Measurements from ENCODE around the gene EMD.
A peak's percentile ranks its signal among the peaks of the same experiment; 100 is the strongest.
"Not testable (repeated sequence)": the region's sequence is repeated elsewhere in the genome, so short reads cannot be mapped to it uniquely, and the experiment has no call there.

The EMD gene

DNA sequence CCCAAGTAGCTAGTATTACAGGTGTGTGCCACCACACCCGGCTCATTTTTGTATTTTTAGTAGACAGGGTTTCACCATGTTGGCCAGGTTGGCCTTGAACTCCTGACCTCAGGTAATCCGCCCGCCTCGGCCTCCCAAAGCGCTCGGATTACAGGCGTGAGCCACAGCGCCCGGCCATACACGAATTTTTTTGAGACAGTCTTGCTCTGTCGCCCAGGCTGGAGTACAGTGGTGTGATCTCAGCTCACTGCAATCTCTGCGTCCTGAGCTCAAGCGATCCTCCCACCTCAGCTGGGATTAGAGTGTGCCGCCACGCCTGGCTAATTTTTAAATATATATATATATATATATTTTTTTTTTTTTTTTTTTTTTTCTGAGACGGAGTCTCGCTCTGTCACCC, 17.3 kb downstream of the EMD start:
- not testable (repeated sequence) for DNase-seq (ENCODE audit: low read depth in 3 of 3)

DNA sequence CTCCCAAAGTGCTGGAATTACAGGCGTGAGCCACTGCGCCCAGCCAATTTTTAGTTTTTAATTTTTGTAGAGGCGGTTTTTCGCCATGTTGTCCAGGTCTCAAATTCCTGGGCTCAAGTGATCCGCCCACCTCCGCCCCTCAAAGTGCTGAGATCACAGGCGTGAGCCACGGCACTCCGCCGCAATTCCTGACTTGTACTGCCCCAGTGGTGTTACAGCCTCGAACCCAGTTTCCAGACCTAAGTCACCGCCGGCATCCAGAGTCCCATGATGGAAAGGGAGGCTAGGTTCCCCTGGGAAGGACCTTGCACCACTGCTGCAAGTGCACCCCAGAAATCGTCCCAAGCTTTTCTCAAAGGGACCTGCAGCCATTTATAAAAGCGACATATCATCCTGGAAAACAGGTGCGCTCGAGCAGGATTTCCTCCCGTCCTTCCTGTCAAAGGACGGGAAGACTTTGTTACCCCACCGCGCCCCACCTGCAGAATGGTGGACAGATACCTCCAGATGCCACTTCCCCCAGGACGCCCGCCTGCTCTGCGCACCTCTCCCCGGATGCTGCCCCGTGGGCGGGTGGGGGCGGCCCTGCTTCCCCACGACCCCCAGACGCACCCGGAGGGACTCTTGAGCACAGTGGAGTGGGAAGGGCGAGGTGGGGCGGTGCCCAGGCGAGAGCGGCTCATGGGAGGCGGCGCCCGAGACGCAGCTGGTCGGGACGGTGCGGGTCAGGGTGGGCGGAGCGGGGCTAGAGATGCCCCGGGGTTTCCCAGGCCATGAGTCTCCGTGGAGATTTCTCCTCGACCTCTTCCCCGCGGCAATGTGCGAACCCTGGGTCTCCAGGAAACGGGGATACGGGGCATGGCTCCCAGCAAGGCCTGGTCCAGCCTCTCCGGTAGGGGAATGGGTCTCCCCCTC, 18.1 kb downstream of the EMD start:
- peak in 1 of 3 experiments; percentile 42 for DNase-seq (ENCODE audit: low read depth in 3 of 3)

DNA sequence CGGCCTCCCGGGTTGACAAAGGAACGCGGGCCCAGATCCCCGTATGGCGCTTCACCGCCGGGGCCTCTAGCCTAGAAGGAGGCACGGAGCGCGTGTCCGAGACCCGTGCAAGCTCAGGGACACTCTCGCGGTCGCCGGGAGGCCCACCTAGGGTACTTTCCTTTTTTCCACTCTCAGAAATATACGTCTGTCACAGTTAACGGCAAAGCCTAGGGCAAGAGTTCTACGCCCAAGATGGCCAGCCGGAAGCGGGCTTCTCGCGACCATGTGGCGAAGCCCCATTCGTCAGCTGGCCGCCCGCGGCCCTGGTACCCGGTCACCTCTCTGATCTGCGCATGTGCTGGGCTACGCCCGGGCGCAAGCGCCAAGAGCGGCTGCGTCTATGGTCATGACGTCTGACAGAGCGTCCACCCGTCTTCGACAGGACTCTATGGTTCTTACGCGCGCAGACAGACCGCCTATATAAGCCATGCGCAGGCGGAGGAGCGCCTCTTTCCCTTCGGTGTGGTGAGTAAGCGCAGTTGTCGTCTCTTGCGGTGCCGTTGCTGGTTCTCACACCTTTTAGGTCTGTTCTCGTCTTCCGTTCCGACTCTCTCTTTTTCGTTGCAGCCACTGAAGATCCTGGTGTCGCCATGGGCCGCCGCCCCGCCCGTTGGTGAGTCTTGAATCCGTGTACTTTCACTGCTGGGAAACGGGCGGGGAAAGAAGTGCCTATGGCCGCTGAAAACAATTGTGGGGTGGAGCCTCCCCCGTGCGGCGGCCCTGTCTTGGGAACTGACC, 19.0 kb downstream of the EMD start, which contains the start of gene RPL10:
Gene RPL10, plus strand, starts transcription at position 490 of the 780 bp plus-strand sequence. Its CDS starts 143 bp downstream, at position 633.
- peak; percentile 69 to 82 (median 76) for DNase-seq (ENCODE audit: low read depth in 3 of 3)

DNA sequence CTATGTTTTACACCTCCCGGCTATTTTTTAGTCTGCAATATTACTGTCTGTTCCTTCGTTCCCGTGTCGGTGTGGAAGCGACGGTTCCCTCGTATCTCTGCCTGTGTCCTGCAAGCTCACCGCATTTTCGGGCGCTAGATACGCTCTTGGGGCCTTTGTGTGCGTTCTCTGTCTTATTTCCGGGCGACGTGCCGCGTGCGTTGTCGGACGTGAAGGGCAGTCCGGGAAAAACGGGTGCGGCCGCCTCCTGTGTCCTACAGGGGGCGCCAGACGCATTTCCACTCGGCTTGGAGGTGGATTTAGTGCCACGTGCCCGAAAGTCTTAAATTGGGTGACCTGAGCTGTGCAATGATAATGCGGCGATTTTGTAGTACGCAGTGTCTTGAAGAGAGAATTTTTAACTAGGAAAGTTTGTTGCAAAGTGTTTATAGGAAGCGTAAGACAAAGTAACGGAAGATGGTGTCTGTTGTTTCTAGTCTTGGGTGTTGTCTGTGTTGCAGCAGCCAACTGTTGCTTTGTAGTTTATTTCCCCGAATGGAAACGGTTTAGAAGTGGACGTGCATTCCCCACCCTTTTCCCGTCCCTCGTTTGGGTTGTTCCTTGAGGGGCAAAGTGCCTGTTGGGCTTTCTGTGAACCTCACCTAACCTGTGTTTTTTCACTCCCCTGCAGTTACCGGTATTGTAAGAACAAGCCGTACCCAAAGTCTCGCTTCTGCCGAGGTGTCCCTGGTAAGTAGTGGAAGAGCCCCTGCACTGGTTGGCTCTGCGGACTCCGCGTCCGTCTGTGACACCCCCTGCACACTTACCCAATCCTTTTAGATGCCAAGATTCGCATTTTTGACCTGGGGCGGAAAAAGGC, 19.8 kb downstream of the EMD start:
- DNase-seq (ENCODE audit: low read depth in 3 of 3): peak; percentile 59 to 75 (median 64)

DNA sequence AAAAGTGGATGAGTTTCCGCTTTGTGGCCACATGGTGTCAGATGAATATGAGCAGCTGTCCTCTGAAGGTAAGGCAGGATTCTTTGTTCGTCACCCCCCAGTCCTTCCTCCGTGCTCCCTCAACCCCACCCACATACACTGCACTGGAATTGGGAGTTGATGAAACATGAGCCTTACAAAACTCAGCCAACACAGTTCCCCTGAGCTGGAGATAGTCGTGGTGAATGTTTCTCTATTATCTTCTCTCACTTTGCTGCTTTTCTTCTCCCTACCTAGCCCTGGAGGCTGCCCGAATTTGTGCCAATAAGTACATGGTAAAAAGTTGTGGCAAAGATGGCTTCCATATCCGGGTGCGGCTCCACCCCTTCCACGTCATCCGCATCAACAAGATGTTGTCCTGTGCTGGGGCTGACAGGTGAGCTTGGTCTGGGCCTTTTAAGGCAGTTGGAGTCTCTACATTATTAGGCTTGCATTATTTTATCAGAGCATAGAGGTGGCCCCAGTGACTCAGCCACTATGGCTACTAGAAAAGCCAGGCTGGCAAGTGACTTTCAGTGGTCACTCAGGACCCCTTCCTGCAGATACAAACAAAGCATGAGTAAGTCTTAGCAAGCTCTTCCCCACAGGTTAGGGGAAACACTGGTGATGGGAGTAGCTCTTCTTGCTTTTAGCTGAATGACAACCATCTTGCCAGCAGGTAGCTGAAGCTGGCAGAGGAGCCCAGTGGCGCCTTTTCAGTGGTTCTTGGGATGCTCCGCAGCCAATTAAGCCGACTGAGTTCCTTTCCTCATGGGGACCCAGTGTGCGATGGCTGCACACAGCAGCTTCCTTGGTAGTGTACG, 20.7 kb downstream of the EMD start:
- DNase-seq (ENCODE audit: low read depth in 3 of 3): no peak

GRCh38 chrX:154400369-154400817, 21.3 kb downstream of the EMD start:
- not testable (repeated sequence) for DNase-seq (ENCODE audit: low read depth in 3 of 3)

DNA sequence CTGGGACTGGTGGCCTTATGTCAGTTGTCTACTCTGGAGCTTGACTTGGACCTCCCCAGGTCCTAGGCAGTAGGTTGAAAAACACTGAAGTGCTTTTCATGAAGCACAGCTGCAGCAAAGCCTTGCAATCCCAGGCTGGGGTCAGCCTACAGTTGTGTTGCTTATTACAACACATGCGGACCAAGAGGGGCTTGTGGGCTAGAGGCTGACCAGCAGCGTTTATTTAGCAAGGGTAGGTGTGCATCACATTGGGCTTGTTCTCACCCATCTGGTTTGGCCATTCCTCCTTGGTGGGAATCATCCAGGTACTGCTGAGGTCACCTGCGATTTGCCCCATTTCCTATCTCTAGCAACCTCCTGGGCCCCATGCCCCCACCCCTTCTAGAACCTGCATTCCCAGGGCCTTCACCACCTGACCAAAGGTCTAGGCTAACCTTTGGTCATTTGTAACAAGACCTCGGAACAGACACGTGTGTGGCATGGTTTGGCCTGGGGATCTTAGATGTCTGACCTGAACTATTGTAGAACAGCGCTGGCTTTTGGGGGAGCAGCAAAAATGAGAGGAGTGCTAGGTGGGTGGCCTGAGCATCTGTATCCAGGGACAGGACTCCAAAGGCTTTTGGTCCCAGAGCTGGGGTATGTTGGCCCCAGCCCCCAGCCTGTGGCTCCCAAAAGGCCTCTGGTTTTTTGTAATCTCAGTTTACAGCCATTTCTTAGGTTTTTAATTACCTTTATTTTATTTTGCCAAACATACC, 22.1 kb downstream of the EMD start:
- DNase-seq (ENCODE audit: low read depth in 3 of 3): no peak

- no peak for DNase-seq (ENCODE audit: low read depth in 3 of 3)
Observed at GRCh38 chrX:154401918-154402621, 23.0 kb downstream of the EMD start.

- no peak for DNase-seq (ENCODE audit: low read depth in 3 of 3)
Observed at GRCh38 chrX:154402622-154403127, 23.6 kb downstream of the EMD start.

- no peak for DNase-seq (ENCODE audit: low read depth in 3 of 3)
Observed at GRCh38 chrX:154403192-154403591, 24.1 kb downstream of the EMD start.

GRCh38 chrX:154403858-154404257, 24.8 kb downstream of the EMD start:
- no peak for DNase-seq (ENCODE audit: low read depth in 3 of 3)

DNA sequence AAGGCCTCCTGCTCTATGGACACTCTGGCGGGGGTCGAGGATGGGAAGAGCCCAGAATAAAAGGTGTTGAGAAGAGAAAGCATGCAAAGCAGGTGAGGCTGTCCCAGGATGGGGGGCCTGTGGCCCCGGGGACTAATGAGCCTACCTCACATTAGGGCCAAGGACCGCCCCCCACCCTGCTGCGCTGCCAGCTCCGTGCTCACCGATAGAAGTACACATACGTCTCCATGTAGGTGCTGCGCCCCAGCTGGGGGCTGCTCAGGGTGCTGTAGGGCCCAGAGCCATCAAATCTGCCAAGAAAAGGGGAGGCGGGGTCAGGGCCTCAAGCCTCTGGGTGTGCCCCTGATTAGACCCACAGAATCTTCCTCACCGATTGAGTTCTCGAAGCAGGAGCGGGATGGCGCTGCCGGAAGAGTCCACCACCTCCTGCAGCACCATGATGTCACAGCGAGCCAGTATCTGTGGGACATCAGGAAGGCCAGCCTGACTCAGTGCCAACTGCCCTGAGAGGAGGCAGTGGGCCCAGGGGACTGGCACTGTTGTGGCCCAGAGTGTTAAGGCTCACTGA, 25.6 kb downstream of the EMD start:
- DNase-seq (ENCODE audit: low read depth in 3 of 3): no peak

DNA sequence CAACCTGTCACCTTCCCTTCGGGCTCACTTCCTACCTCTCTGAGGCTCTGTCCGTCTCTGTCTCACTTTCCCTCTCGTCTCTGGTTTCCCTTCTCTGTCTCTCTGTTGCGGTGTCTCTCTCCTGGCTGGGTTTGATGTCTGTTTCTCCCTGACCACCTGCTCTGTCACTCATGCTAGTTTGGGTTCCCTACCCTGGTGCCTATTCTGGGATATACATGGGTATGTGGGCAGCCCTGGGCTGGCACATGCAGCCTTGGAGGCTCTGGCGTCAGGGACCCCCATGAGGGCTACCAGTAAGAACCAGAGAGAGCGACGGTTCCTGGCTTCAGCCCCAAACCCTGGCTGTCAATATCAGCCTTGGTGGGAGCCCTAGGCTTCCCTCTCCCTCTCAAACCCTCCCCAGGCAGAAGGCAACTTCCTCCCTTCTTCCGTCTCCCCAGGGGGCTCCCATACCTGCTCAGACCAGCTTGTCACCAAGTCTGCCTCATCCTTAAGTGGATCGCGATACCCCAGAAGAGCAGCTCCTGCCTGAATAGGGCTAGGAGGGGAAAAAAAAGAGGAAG, 29.6 kb downstream of the EMD start:
- no peak for DNase-seq (ENCODE audit: low read depth in 3 of 3)

- DNase-seq (ENCODE audit: low read depth in 3 of 3): no peak
Observed at GRCh38 chrX:154409222-154409871, 30.3 kb downstream of the EMD start, which contains the start of gene DNASE1L1. DNASE1L1 (minus strand) TSS chrX:154409254; CDS start chrX:154405568, 3,686 bp downstream.

GRCh38 chrX:154411981-154412340, 32.9 kb downstream of the EMD start:
- peak in 1 of 3 experiments; percentile 42 for DNase-seq (ENCODE audit: low read depth in 3 of 3)

GRCh38 chrX:154412468-154412867, 33.4 kb downstream of the EMD start:
- no peak for DNase-seq (ENCODE audit: low read depth in 3 of 3)

DNA sequence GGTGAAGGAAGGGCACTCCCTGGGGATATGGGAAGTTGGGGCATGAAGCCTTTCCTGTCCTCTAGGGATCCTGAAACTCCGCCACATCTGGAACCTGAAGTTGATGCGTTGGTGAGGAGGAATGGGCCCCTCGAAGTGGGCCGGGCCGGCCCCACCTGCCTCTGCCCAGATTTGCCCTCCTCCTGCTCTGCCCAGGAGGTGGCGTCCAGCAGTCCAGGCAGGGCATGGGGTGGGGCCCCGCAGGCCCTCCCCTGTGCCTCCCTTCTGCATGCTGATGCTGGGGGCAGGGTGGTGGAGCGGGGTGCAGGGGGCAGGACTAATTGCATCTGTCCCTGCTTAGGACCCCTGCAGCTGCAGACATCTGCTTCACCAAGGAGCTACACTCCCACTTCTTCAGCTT, 34.0 kb downstream of the EMD start:
- no peak for DNase-seq (ENCODE audit: low read depth in 3 of 3)

- DNase-seq (ENCODE audit: low read depth in 3 of 3): no peak
Observed at GRCh38 chrX:154417157-154417556, 38.1 kb downstream of the EMD start.
